ENCODE results near the gene TIPIN.

TIPIN gene

GRCh38 chr15:66287461-66288057 is 68.9 kb downstream of the TIPIN start:
- Mint-ChIP-seq H3K27me3 (ENCODE audit: low read depth) (no peaks in the 10 kb centered on the region), H3K4me3 (no peak overlapping the region), H3K36me3 (ENCODE audit: low read depth) (peaks cover 2% of the 10 kb centered on the region), H3K27ac (no peak overlapping the region), H3K4me1 (ENCODE audit: low read depth) (peaks cover 25% of the 10 kb centered on the region), H3K9me3 (no peaks in the 10 kb centered on the region)
- DNase-seq (ENCODE audit: low spot score): no peak
